Calu3 (cell line): Measurements from ENCODE around the gene SLC26A9. TPM values are rescaled to one million over a fixed set of nuclear protein-coding genes. Genes with fewer than 3 reads are reported as not detected.

Experiments used
- BruUV-seq: library from RNA; stranded (reverse); fragments of 400-500 nt; replicated peaks from 2 replicates; lab custom pipeline; 2021; lab: Mats Ljungman, UMichigan
- CTCF ChIA-PET: fragments of 300-600 bp; sonication (Branson Sonifier 250); formaldehyde crosslinking; loops from one replicate; lab custom pipeline; 2022; ENCODE audit warnings: antibody characterized with exemption; lab: Charles Lee
- DNase-seq: peaks from one replicate; pipeline ENCODE4 v3.0.0; 2022
- H3K27ac Mint-ChIP-seq: one replicate; pipeline ENCODE4 v1.8.0; 2022; ENCODE audit warnings: mixed read lengths; ENCODE audit not compliant: unreplicated experiment
- H3K27me3 Mint-ChIP-seq: one replicate; pipeline ENCODE4 v1.8.0; 2022; ENCODE audit warnings: mixed read lengths; ENCODE audit not compliant: unreplicated experiment
- H3K36me3 Mint-ChIP-seq: one replicate; pipeline ENCODE4 v1.8.0; 2022; ENCODE audit warnings: mild to moderate bottlenecking, moderate library complexity, mixed read lengths; ENCODE audit not compliant: insufficient read depth, unreplicated experiment
- H3K4me1 Mint-ChIP-seq: one replicate; pipeline ENCODE4 v1.8.0; 2022; ENCODE audit warnings: mild to moderate bottlenecking, low read depth, mixed read lengths; ENCODE audit not compliant: unreplicated experiment
- H3K4me3 Mint-ChIP-seq: one replicate; pipeline ENCODE4 v1.8.0; 2022; ENCODE audit warnings: mild to moderate bottlenecking, low read depth, moderate library complexity, mixed read lengths; ENCODE audit not compliant: unreplicated experiment
- H3K9me3 Mint-ChIP-seq: one replicate; pipeline ENCODE4 v1.8.0; 2022; ENCODE audit warnings: low read depth, mixed read lengths; ENCODE audit not compliant: unreplicated experiment
- CTCF ChIP-seq: fragments of 200-600 bp; IDR thresholded peaks from one replicate; pipeline ENCODE4 v1.8.0; 2022; ENCODE audit warnings: antibody characterized with exemption; ENCODE audit not compliant: unreplicated experiment
- intact Hi-C: fragments of 100-400 bp; cut with micrococcal nuclease; formaldehyde crosslinking; loops from one replicate; pipeline ENCODE4 v1.10.0; 2022; ENCODE audit not compliant: unreplicated experiment
- total RNA-seq: library from RNA; stranded (reverse); gene quantifications from 2 replicates; pipeline ENCODE4 v1.2.3, GENCODE V29; 2022

Gene SLC26A9
- total RNA-seq, 1 experiment from 2014 or later, result 7.6 TPM

- Mint-ChIP-seq H3K27me3 (no peaks in the 10 kb centered on the region), H3K27ac (no peak overlapping the region), H3K9me3 (no peaks in the 10 kb centered on the region), H3K36me3 (no peaks in the 10 kb centered on the region), H3K4me3 (no peak overlapping the region), H3K4me1 (peaks cover under 1% of the 10 kb centered on the region)
- no peak for DNase-seq
- TF ChIP-seq CTCF, result no peak
- intact Hi-C loops, result no loop called here
- no TSS peak for BruUV-seq
- CTCF ChIA-PET, result interaction anchor here (1.1 to 2.2 kb wide), 2 partner anchors 10 to 55 kb away, joined by 5 to 11 read pairs; no protein-coding TSS in a partner anchor
Measured at GRCh38 chr1:205922806-205923205, 20.4 kb downstream of the SLC26A9 start.

GRCh38 chr1:205922314-205922713, 20.9 kb downstream of the SLC26A9 start:
- TF ChIP-seq CTCF, result no peak
- intact Hi-C loops, result no loop called here
- Mint-ChIP-seq H3K4me3 (no peak overlapping the region), H3K27ac (no peak overlapping the region), H3K9me3 (no peaks in the 10 kb centered on the region), H3K27me3 (no peaks in the 10 kb centered on the region), H3K4me1 (peaks cover 5% of the 10 kb centered on the region), H3K36me3 (no peaks in the 10 kb centered on the region)
- DNase-seq, result no peak
- BruUV-seq, result no TSS peak
- CTCF ChIA-PET, result interaction anchor here (9.6 kb wide), 1 partner anchor 56 kb away, joined by 294 read pairs; no protein-coding TSS in a partner anchor

- peaks cover 8% of the 10 kb centered on the region for H3K4me1 Mint-ChIP-seq
- no peak for TF ChIP-seq CTCF
- no peak overlapping the region for H3K4me3 Mint-ChIP-seq
- DNase-seq, result no peak
- intact Hi-C loops, result no loop called here
- no peaks in the 10 kb centered on the region for H3K27me3 Mint-ChIP-seq
- no peak overlapping the region for H3K27ac Mint-ChIP-seq
- no peaks in the 10 kb centered on the region for H3K9me3 Mint-ChIP-seq
- H3K36me3 Mint-ChIP-seq, result no peaks in the 10 kb centered on the region
- BruUV-seq, result no TSS peak
- CTCF ChIA-PET, result interaction anchor here (9.6 kb wide), 1 partner anchor 57 kb away, joined by 294 read pairs; no protein-coding TSS in a partner anchor
Measured at GRCh38 chr1:205921570-205921909, 21.7 kb downstream of the SLC26A9 start.

GRCh38 chr1:205920861-205921569, 22.2 kb downstream of the SLC26A9 start:
- intact Hi-C loops, result no loop called here
- Mint-ChIP-seq H3K4me1 (peaks cover 8% of the 10 kb centered on the region), H3K4me3 (no peak overlapping the region), H3K27me3 (no peaks in the 10 kb centered on the region), H3K27ac (no peak overlapping the region), H3K36me3 (no peaks in the 10 kb centered on the region), H3K9me3 (no peaks in the 10 kb centered on the region)
- DNase-seq, result no peak
- CTCF ChIA-PET, result interaction anchor here (9.6 kb wide), 1 partner anchor 58 kb away, joined by 294 read pairs; no protein-coding TSS in a partner anchor
- BruUV-seq, result no TSS peak
- TF ChIP-seq CTCF, result no peak
